Osteocyte (in vitro differentiated cells): ENCODE data around the gene VPS50. TPM values are rescaled to one million over a fixed set of nuclear protein-coding genes. Genes with fewer than 3 reads are reported as not detected.
"Not testable (repeated sequence)": the region's sequence is repeated elsewhere in the genome, so short reads cannot be mapped to it uniquely, and the experiment has no call there.

Experiments used
- DNase-seq: peaks from one replicate; pipeline ENCODE4 v3.0.0; 2021; ENCODE audit warnings: mixed read lengths; ENCODE audit not compliant: unreplicated experiment; ENCODE audit errors: extremely low spot score
- H3K27ac Mint-ChIP-seq: one replicate; pipeline ENCODE4 v1.8.0; 2021; ENCODE audit warnings: mild to moderate bottlenecking, mixed read lengths; ENCODE audit not compliant: unreplicated experiment
- H3K27me3 Mint-ChIP-seq: one replicate; pipeline ENCODE4 v1.8.0; 2021; ENCODE audit warnings: mixed read lengths; ENCODE audit not compliant: unreplicated experiment
- H3K36me3 Mint-ChIP-seq: one replicate; pipeline ENCODE4 v1.8.0; 2021; ENCODE audit warnings: mixed read lengths; ENCODE audit not compliant: unreplicated experiment
- H3K4me1 Mint-ChIP-seq: one replicate; pipeline ENCODE4 v1.8.0; 2021; ENCODE audit warnings: mixed read lengths; ENCODE audit not compliant: unreplicated experiment
- H3K4me3 Mint-ChIP-seq: one replicate; pipeline ENCODE4 v1.8.0; 2021; ENCODE audit warnings: mild to moderate bottlenecking, moderate library complexity, mixed read lengths; ENCODE audit not compliant: unreplicated experiment
- H3K9me3 Mint-ChIP-seq: one replicate; pipeline ENCODE4 v1.8.0; 2021; ENCODE audit warnings: mixed read lengths; ENCODE audit not compliant: unreplicated experiment
- total RNA-seq: library from RNA; stranded (reverse); gene quantifications from 2 replicates; pipeline ENCODE4 v1.2.1, GENCODE V29; 2021
- TF ChIP-seq, protein P1 (sequence below): fragments of 200-600 bp; sonication (generic); IDR thresholded peaks from 2 replicates; pipeline ENCODE4 v1.5.0; 2021; ENCODE audit warnings: antibody characterized with exemption, mild to moderate bottlenecking, moderate library complexity

VPS50 gene
- total RNA-seq, 1 donor from 2014 or later = 23.7 TPM

DNA sequence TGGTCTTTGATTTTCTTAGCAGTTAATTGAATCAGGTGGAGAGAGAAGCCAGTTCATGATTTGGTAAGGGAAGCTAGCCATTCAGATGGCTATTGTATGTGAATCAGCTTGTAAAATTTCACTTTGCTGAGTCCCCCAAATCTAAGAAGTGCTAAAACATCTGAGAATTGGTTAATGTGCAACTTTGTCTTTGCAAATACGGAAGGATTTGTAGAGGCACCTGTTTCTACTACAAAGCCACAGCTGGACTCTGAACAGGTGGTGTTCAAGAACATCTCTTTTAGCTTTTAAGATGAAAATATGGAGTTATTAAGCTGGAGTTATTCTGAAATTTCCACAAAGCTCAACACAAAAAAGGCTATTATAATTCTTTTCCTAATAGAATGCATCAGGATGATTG is 132.6 kb downstream of the VPS50 start:
- no peaks in the 10 kb centered on the region for H3K9me3 Mint-ChIP-seq
- H3K27me3 Mint-ChIP-seq = peaks cover 3% of the 10 kb centered on the region
- H3K36me3 Mint-ChIP-seq = no peaks in the 10 kb centered on the region
- H3K27ac Mint-ChIP-seq = no peak overlapping the region
- H3K4me1 Mint-ChIP-seq = no peaks in the 10 kb centered on the region
- DNase-seq = no peak
- TF ChIP-seq, protein P1, sequence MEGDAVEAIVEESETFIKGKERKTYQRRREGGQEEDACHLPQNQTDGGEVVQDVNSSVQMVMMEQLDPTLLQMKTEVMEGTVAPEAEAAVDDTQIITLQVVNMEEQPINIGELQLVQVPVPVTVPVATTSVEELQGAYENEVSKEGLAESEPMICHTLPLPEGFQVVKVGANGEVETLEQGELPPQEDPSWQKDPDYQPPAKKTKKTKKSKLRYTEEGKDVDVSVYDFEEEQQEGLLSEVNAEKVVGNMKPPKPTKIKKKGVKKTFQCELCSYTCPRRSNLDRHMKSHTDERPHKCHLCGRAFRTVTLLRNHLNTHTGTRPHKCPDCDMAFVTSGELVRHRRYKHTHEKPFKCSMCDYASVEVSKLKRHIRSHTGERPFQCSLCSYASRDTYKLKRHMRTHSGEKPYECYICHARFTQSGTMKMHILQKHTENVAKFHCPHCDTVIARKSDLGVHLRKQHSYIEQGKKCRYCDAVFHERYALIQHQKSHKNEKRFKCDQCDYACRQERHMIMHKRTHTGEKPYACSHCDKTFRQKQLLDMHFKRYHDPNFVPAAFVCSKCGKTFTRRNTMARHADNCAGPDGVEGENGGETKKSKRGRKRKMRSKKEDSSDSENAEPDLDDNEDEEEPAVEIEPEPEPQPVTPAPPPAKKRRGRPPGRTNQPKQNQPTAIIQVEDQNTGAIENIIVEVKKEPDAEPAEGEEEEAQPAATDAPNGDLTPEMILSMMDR = no peak
- no peak overlapping the region for H3K4me3 Mint-ChIP-seq

DNA sequence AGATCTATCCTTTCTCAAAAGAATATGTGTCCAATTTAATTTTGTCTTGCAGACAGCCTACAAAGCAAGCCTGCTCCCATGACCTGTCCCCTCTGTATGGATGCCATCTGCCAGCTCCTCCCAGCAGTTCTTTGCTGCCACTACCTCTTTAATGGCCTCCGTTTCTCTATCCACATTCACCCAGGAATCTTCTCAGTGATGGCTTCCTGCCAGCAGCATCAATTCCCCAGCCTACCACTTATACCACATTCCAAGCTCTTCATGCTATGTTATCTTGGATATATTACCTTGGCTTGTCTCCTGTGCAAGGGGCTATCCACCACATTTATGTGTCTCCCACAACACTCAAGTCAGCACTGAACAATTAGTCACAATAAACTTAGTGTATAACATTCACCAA is 133.2 kb downstream of the VPS50 start:
- Mint-ChIP-seq H3K9me3 (no peaks in the 10 kb centered on the region), H3K27me3 (peaks cover 3% of the 10 kb centered on the region), H3K36me3 (no peaks in the 10 kb centered on the region), H3K4me1 (no peaks in the 10 kb centered on the region), H3K4me3 (no peak overlapping the region), H3K27ac (no peak overlapping the region)
- no peak for DNase-seq
- TF ChIP-seq, protein P1 = no peak

DNA sequence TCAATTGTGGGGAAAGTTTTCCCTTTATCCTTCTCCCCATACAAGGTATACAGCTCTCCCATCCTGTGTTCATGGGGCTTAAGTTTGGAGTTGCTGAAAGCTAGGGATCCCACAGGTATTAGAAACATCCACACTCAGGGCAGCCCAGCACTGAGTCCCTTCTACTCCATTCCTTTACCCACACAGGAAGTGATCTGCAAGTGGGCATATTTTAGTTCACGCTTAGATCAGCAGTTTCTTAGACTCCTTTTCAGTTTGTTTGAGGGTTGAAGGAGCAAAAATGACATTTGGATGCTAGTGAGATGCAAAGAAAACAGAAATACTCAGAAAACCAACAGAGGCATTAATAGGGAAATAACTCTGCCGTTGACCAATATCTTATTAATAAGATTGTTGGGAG is 134.7 kb downstream of the VPS50 start:
- Mint-ChIP-seq H3K9me3 (no peaks in the 10 kb centered on the region), H3K27me3 (peaks cover 6% of the 10 kb centered on the region), H3K4me1 (no peaks in the 10 kb centered on the region), H3K4me3 (no peak overlapping the region), H3K36me3 (no peaks in the 10 kb centered on the region), H3K27ac (no peak overlapping the region)
- TF ChIP-seq, protein P1 = no peak
- DNase-seq = no peak

DNA sequence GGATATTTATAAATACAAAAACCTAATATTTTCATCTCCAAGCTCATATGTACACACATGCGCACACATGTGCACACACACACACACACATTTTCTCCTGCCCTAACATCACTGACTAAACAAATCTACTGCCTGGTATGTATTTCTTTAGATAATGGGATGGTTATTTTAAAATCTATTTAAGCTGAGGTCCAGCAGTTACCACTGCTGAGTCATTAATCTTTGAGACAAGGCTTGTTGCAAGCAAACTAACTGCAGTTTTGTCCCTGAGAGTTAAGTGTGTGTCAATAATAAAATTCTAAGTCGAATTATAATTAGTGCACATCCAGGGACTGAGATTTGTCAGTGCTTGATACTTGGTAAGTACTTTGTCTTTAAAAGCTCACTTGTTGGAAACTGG is 135.1 kb downstream of the VPS50 start:
- H3K27me3 Mint-ChIP-seq = peaks cover 6% of the 10 kb centered on the region
- H3K4me1 Mint-ChIP-seq = no peaks in the 10 kb centered on the region
- no peak for DNase-seq
- H3K27ac Mint-ChIP-seq = no peak overlapping the region
- H3K36me3 Mint-ChIP-seq = no peaks in the 10 kb centered on the region
- no peak overlapping the region for H3K4me3 Mint-ChIP-seq
- TF ChIP-seq, protein P1 = no peak
- no peaks in the 10 kb centered on the region for H3K9me3 Mint-ChIP-seq

DNA sequence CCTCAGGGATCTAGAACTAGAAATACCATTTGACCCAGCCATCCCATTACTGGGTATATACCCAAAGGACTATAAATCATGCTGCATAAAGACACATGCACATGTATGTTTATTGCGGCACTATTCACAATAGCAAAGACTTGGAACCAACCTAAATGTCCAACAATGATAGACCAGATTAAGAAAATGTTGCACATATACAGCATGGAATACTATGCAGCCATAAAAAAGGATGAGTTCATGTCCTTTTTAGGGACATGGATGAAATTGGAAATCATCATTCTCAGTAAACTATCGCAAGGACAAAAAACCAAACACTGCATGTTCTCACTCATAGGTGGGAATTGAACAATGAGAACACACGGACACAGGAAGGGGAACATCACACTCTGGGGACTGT is 138.8 kb downstream of the VPS50 start:
- not testable (repeated sequence) for H3K4me1 Mint-ChIP-seq, H3K9me3 Mint-ChIP-seq, DNase-seq, H3K4me3 Mint-ChIP-seq, H3K36me3 Mint-ChIP-seq, H3K27ac Mint-ChIP-seq
- H3K27me3 Mint-ChIP-seq = peaks cover 34% of the 10 kb centered on the region

DNA sequence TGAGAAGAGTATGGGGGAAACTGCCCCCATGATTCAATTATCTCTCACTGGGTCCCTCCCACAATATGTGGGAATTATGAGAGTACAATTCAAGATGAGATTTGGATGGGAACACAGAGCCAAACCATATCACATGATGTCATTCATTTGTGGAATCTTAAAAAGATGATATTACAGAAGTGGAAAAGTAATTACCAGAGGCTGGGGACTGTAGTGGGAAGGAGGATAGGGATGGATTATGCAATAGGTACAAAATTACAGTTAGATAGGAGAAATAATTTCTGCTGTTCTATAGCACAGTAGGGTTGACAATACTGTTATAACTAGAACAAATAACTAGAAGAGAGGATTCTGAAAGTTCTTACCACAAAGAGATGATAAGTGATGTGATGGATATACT is 141.4 kb downstream of the VPS50 start:
- H3K36me3 Mint-ChIP-seq = no peaks in the 10 kb centered on the region
- H3K4me1 Mint-ChIP-seq = no peaks in the 10 kb centered on the region
- H3K27ac Mint-ChIP-seq = no peak overlapping the region
- TF ChIP-seq, protein P1 = no peak
- no peak overlapping the region for H3K4me3 Mint-ChIP-seq
- H3K27me3 Mint-ChIP-seq = peaks cover 48% of the 10 kb centered on the region
- DNase-seq = no peak
- H3K9me3 Mint-ChIP-seq = no peaks in the 10 kb centered on the region
